Upper lobe of right lung (tissue), 1 donor: ENCODE results near the gene SMIM11. TPM values are rescaled to one million over a fixed set of nuclear protein-coding genes. Genes with fewer than 3 reads are reported as not detected.
"Not testable (repeated sequence)": the region's sequence is repeated elsewhere in the genome, so short reads cannot be mapped to it uniquely, and the experiment has no call there.

Experiments used
- ATAC-seq: fragments of 200-7000 bp; cut with Tn5 transposase; one replicate; pipeline ENCODE4 v1.9.1; 2020; ENCODE audit warnings: mild to moderate bottlenecking, moderate library complexity
- DNase-seq: peaks from one replicate; pipeline ENCODE4 v3.0.0-alpha.2; 2020
- H3K27ac ChIP-seq: fragments of 200-600 bp; one replicate; pipeline ENCODE4 v1.8.0; 2022
- H3K27me3 ChIP-seq: fragments of 200-600 bp; one replicate; pipeline ENCODE4 v1.8.0; 2022; ENCODE audit warnings: mild to moderate bottlenecking
- H3K36me3 ChIP-seq: fragments of 200-600 bp; one replicate; pipeline ENCODE4 v1.8.0; 2022
- H3K4me1 ChIP-seq: fragments of 200-600 bp; one replicate; pipeline ENCODE4 v1.8.0; 2022
- H3K4me3 ChIP-seq: fragments of 200-600 bp; one replicate; pipeline ENCODE4 v1.8.0; 2022; ENCODE audit warnings: mild to moderate bottlenecking
- H3K9me3 ChIP-seq: fragments of 200-600 bp; one replicate; pipeline ENCODE4 v1.8.0; 2022
- intact Hi-C: fragments of 100-400 bp; cut with DNase I; formaldehyde crosslinking; loops from one replicate; pipeline ENCODE4 v1.11.0; 2022
- total RNA-seq: library from RNA; stranded (reverse); fragmentation: NEBNext Ultra II Directional; extraction: Animal tissue kit (Norgen Biotek cat#: 25700); gene quantifications from one replicate; pipeline ENCODE4 v1.2.1, GENCODE V29; 2021
- TF ChIP-seq, protein P1 (sequence below): fragments of 200-600 bp; IDR thresholded peaks from one replicate; pipeline ENCODE4 v1.8.0; 2022; ENCODE audit warnings: antibody characterized with exemption
- donor health status: DM: no; HTN: yes; CAD: no; lungs with severe emphysema.

Gene SMIM11
- total RNA-seq, 1 donor from 2014 or later, result 21.8 TPM

DNA sequence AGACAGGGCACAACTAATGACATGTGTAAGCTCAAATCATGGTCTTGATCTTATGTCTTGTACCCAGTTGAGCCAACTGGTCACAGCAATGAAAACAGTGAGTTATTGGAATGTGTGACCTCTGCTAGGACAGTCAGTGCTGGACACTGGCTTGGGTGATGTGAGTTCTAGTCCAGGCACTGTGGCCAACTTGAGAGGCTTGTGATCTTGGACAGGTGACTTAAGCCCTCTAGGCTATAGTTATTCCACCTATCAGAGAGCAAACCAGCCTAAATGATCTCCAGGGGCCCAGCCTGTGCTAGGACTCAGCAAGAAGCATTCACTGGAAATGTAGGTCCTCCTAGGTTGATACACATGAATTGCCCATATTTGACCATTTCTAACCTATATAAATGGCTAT is 10.4 kb upstream of the SMIM11 start:
- ATAC-seq (no peak), DNase-seq (no peak)
- Histone ChIP-seq H3K27me3 (no peaks in the 10 kb centered on the region), H3K27ac (no peak overlapping the region), H3K4me1 (peaks cover 7% of the 10 kb centered on the region), H3K36me3 (no peaks in the 10 kb centered on the region), H3K4me3 (no peak overlapping the region), H3K9me3 (no peaks in the 10 kb centered on the region)
- intact Hi-C loops, result no loop called here
- TF ChIP-seq, protein P1, sequence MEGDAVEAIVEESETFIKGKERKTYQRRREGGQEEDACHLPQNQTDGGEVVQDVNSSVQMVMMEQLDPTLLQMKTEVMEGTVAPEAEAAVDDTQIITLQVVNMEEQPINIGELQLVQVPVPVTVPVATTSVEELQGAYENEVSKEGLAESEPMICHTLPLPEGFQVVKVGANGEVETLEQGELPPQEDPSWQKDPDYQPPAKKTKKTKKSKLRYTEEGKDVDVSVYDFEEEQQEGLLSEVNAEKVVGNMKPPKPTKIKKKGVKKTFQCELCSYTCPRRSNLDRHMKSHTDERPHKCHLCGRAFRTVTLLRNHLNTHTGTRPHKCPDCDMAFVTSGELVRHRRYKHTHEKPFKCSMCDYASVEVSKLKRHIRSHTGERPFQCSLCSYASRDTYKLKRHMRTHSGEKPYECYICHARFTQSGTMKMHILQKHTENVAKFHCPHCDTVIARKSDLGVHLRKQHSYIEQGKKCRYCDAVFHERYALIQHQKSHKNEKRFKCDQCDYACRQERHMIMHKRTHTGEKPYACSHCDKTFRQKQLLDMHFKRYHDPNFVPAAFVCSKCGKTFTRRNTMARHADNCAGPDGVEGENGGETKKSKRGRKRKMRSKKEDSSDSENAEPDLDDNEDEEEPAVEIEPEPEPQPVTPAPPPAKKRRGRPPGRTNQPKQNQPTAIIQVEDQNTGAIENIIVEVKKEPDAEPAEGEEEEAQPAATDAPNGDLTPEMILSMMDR, result no peak

DNA sequence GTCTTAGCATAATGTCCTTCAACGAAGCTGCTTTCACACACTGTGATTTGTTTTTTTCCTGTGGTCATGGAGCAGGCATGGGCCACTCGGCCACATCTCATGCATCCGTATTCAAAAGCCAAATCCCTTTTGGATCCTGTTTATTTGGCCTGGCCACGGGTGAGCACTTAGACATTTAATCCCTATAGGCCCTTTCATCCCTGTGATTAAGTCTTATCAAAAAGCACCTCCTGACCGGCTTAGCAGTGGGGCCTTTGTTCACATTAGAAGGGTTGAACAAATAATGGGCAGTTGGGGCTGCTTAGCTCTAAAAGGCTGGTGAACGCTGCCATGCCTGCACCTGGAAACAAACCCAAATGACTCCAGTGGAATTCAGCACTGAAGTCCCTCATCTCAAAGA is 9.5 kb upstream of the SMIM11 start:
- Histone ChIP-seq H3K27ac (no peak overlapping the region), H3K9me3 (no peaks in the 10 kb centered on the region), H3K4me3 (no peak overlapping the region), H3K36me3 (no peaks in the 10 kb centered on the region), H3K4me1 (peaks cover 7% of the 10 kb centered on the region), H3K27me3 (no peaks in the 10 kb centered on the region)
- DNase-seq, result no peak
- intact Hi-C loops, result no loop called here
- TF ChIP-seq, protein P1, result no peak
- ATAC-seq, result no peak

DNA sequence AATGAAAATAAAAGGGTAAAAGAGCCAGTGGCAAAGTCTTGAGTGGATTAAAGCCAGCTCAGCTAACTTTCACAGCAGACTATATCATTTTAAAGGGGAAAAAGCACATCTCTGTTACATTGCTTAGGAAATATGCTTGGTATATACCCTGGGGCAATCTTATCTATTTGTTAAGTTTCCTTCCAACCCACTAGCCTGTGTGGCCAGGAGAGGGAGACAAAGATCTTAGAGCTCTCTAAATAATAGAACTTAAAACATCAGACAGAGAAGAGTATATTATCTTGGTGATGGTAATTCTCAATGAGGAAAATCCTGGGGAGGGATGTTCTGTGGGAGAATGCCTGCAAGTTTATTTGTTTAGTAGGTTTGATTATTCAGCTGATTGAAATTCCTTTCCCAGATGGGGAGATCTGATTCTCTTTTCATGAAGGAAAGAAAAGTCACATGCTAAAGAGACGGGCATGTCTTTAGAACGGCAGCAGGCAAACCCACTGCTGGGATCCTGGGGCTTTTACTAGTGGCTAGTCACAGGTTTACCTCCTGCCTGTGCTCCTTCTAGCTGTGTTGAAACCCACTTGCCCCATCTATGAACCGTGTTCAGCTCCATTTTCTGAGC is 7.9 kb upstream of the SMIM11 start:
- H3K4me3 ChIP-seq, result no peak overlapping the region
- H3K9me3 ChIP-seq, result no peaks in the 10 kb centered on the region
- ATAC-seq, result peak; percentile 87
- intact Hi-C loops, result no loop called here
- H3K36me3 ChIP-seq, result no peaks in the 10 kb centered on the region
- H3K27ac ChIP-seq, result no peak overlapping the region
- no peaks in the 10 kb centered on the region for H3K4me1 ChIP-seq
- no peak for DNase-seq
- TF ChIP-seq, protein P1, result peak; percentile 70
- no peaks in the 10 kb centered on the region for H3K27me3 ChIP-seq

DNA sequence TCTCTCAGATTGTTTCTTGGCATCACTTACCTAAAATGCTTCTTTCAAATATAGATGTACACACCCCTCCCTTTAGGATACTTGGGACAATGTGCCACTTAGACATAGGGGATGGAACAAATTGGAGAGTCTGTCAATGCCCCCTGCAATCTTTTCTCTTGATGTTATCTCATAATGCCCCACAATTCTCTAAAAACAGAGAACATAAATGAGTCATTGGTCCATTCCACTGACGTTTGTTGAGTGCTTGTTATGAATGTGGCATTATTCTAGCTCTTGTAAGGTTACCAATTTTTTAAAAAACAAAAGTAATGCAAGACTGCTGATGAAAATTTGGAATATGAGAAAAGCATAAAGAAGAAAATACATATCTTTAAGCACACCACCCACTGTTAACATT is 5.6 kb upstream of the SMIM11 start:
- TF ChIP-seq, protein P1, result no peak
- Histone ChIP-seq H3K27me3 (no peaks in the 10 kb centered on the region), H3K36me3 (no peaks in the 10 kb centered on the region), H3K4me1 (no peaks in the 10 kb centered on the region), H3K27ac (no peak overlapping the region), H3K9me3 (no peaks in the 10 kb centered on the region), H3K4me3 (no peak overlapping the region)
- DNase-seq, result no peak
- no peak for ATAC-seq
- intact Hi-C loops, result no loop called here

DNA sequence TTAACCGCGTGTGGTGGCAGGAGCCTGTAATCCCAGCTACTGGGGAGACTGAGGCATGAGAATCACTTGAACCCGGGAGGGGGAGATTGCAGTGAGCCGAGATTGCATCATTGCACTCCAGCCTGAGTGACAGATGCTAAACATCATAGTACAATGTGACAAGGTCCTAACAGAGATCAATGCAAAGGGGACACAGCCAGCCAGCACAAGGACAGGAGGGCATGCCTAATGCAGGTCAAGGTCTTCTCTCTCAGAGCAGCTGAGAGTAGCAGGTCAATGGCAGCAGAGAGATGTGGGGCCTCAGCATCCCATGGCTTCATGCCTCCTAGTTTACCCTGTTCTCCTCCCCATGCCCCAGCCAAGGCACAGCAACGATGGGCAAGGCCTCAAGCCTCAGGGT is 3.0 kb upstream of the SMIM11 start:
- Histone ChIP-seq H3K36me3 (no peaks in the 10 kb centered on the region), H3K9me3 (no peaks in the 10 kb centered on the region), H3K27me3 (no peaks in the 10 kb centered on the region), H3K4me3 (no peak overlapping the region), H3K4me1 (no peaks in the 10 kb centered on the region), H3K27ac (no peak overlapping the region)
- no peak for ATAC-seq
- TF ChIP-seq, protein P1, result no peak
- no peak for DNase-seq
- intact Hi-C loops, result no loop called here

DNA sequence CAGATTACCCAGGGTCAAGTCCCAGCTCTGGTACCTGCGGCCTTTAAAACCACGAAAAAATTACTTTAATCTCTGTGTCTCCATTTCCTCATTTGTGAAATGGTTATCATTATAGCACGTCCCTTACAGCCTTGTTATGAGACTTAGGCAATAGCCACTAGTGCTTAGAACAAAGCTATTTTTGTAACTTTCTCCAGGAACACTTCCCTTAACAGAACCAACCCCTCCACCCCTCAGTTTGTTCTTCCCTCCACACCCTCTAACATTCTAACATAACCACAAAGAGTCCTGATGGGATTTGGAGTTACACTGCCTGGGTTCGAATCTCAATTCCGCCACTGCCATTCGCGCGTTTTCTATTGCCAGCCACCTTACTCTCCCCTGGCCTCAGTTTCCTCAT is 845 bp upstream of the SMIM11 start:
- intact Hi-C loops, H3K9me3 ChIP-seq, DNase-seq, H3K27me3 ChIP-seq, H3K4me1 ChIP-seq, H3K27ac ChIP-seq, H3K4me3 ChIP-seq, H3K36me3 ChIP-seq: not testable (repeated sequence)
- peak; percentile 62 for ATAC-seq

DNA sequence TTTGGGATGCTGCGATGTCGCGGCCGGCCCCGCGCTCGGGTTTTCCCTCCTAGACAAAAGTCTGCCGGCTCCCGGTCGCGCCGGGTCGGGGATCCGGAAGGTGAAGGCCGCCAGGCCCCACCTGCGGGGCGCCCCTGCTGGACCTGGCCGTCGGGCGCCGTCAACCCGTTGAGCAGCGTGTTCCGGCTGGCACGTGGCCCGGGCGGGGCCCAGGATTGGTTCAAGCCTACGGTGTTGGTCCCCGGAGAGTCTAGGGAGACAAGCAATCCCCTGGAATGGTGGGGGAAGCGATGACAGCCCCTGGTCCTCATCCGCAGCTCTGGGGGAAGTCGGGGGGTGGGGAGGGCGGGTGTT is 289 bp downstream of the SMIM11 start:
- ATAC-seq, result peak; percentile 82
- H3K4me1 ChIP-seq, intact Hi-C loops: not testable (repeated sequence)

DNA sequence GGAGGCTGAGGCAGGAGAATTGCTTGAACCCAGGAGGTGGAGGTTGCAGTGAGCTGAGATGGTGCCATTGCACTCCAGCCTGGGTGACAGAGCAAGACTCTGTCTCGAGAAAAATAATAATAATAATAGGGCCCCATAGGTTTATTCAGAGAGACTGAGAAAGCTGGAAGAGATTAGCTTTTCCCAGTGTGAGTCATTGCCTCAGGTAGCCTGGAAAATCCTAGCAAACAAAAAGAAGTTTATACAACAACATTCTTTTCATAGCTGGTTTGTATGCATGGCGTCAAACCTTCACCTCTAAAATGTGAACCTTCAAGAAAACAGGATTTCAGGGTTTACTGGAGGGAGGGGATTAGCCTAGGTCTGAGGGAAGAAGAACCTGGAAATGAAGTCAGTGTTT is 7.8 kb downstream of the SMIM11 start:
- H3K27ac ChIP-seq, H3K27me3 ChIP-seq, H3K36me3 ChIP-seq, DNase-seq, H3K9me3 ChIP-seq, H3K4me3 ChIP-seq, ATAC-seq, intact Hi-C loops, H3K4me1 ChIP-seq: not testable (repeated sequence)

More for the DNA sequence above, 289 bp downstream of the SMIM11 start:
- H3K27ac ChIP-seq, H3K4me3 ChIP-seq, H3K27me3 ChIP-seq, H3K36me3 ChIP-seq, H3K9me3 ChIP-seq, DNase-seq: not testable (repeated sequence)

DNA sequence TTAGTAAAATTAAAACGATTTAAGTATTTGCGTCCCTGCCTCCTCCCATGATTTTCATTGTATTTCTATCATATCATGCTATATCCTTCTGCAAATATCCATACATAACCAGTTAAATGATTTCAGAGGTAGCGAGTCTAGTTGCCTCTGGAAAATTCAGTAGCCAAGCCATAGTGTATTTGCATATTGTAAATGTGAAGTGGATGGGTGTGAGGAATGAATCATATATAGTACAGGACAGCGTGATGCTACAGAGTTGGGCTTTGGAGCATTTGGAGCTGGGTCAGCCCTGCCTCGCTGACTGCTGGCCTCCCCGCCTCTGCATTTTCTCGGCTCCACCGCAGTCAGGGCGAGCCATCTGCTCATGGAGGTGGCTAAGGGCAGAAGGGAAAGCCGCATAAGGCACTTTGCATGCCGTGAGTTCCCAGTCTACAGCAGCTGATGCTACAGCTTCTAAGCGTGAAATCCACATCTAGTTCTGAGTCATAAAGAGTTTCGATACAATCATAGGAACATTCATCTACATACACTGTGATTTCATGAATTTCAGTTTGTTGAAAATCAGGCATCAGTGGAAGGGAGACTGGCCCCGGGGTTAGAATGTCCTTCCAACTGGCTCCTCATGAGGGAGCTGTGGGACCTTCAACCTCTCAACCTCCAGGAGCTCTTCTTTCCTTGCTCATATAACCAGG is 8.6 kb downstream of the SMIM11 start:
- ATAC-seq, intact Hi-C loops: not testable (repeated sequence)

More for the DNA sequence above, 8.6 kb downstream of the SMIM11 start:
- H3K36me3 ChIP-seq, H3K27me3 ChIP-seq, H3K9me3 ChIP-seq, H3K4me3 ChIP-seq, H3K4me1 ChIP-seq, DNase-seq, H3K27ac ChIP-seq: not testable (repeated sequence)
